ENCODE measurements around the gene CLIC1.
A peak's percentile ranks its signal among the peaks of the same experiment; 100 is the strongest.

Gene CLIC1

GRCh38 chr6:31768363-31769257, 32.3 kb upstream of the CLIC1 start:
- DNase-seq, result no peak

DNA sequence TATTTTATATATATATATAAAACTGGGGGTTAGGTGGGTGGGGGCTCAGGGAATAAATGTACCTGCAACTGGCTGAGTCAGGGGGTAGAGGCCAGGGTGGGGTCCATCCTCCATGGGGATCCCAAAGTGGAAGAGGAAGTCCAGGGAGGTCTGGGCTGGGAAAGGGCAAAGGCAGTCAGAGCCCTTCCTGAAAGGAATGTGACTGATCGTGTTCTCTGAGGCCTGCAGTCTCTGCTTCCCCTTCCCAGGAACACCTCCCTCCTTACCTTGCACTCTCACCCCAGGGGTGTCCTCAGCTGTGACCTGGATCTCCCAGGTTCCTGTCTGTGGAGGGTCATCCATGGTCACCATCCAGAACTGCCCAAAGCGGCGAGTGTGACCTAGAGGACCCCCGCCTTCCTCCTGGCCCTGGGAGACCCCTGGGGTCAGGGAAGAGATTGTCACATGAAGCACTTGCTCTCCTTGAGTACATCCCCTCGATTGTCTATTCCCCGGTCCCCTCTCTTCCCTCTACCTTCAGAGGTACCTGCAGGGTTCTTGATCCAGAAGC, 30.8 kb upstream of the CLIC1 start:
- DNase-seq, result no peak

GRCh38 chr6:31765910-31766794, 29.8 kb upstream of the CLIC1 start:
- DNase-seq, result no peak

GRCh38 chr6:31765559-31765909, 29.2 kb upstream of the CLIC1 start:
- DNase-seq, result no peak

DNA sequence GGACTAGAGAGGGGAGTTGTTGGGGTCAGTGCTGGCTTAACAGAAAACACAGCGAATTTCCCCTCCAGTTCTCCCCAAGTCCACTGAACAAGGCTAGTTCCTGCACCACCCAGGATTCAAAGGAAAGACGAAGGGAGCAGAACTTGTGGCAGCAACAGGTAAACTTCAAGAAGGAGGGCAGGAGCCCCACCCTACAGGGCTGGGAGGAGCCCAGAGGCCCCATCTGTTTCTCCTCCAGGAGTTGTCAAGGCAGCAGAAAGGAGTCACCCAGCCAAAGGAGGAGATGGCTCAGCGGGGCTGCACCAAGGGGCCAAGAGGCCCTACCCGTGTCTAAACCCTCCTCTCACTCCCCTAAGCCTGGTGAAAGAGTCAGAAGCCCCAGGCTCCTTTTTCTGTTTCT, 27.9 kb upstream of the CLIC1 start:
- DNase-seq, result no peak

GRCh38 chr6:31763619-31763940, 27.2 kb upstream of the CLIC1 start:
- DNase-seq, result no peak

- DNase-seq, result no peak
Observed at GRCh38 chr6:31762878-31763618, 26.7 kb upstream of the CLIC1 start.

DNA sequence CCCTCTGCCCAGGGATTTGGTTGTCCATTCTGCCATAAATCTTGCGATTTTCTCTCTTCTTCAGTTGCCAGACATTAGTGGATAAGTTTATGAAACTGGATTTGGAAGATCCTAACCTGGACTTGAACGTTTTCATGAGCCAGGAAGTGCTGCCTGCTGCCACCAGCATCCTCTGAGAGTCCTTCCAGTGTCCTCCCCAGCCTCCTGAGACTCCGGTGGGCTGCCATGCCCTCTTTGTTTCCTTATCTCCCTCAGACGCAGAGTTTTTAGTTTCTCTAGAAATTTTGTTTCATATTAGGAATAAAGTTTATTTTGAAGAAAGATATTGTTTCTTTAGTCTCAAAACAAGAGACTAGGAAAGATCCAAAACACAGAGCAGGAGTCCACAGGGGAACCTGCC, 26.0 kb upstream of the CLIC1 start, which contains the start of gene SAPCD1:
Gene SAPCD1 (plus strand): TSS at position 301 of the 400 bp plus-strand sequence. CDS start 399 bp downstream, outside the sequence.
- no peak for DNase-seq

- DNase-seq, result no peak
Observed at GRCh38 chr6:31761343-31761742, 25.0 kb upstream of the CLIC1 start.

GRCh38 chr6:31760790-31761189, 24.5 kb upstream of the CLIC1 start:
- DNase-seq, result no peak

- DNase-seq, result no peak
Observed at GRCh38 chr6:31758281-31758680, 22.0 kb upstream of the CLIC1 start.

DNA sequence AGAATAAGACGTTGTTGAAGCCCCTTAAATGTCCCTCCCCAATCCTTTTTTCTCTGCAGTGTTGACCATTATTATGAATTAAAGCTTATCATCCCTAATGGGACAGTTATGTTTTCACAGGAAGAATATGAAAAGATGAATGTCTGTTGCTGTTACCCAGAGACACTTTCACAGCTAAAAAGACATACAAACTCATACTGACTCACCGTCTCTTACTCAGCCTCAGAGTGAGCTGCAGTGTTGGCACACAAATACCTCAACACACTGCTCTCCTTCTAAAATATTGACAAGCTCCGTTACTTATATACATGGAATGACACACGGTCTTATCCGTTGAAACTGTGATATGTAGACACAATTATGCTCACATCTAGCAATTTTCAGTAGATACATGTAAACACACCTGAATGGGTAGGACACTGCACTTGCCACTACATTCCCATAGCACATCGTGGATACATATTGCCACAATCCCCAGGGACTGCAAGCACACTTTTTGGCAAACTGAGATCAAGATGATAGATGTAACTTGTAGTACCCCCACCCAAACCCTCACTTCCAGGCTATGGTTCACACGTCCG, 16.5 kb upstream of the CLIC1 start:
- no peak for DNase-seq

DNA sequence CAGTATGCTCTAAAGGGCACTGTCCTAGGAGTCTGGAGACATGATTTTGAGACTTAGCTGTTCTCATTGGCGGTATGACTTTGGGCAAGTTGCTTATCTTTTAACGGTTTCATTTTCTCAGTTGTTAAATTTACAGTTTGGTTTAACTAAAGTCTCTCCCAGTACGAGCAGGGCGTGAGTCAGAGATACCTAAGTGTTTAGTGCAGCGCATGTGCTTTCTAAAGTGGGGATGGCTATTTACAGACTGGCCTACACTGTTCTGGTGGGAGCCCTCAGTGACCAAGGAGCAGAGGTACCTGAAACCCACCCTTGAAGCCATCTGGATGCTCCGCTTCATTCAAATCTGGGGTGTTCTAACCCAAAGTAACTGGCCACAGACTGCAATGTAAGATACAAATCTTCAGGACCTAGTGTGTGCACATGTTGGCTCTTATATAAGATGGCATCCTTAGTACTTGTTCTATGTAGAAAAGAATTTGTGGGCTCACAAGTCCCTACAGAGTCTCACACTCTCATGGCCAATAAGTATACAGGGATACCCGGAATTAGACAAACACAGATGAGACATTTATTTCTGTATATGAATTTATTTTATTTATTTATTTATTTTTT, 14.2 kb upstream of the CLIC1 start:
- no peak for DNase-seq

- DNase-seq, result no peak
Observed at GRCh38 chr6:31749301-31750036, 13.1 kb upstream of the CLIC1 start.

DNA sequence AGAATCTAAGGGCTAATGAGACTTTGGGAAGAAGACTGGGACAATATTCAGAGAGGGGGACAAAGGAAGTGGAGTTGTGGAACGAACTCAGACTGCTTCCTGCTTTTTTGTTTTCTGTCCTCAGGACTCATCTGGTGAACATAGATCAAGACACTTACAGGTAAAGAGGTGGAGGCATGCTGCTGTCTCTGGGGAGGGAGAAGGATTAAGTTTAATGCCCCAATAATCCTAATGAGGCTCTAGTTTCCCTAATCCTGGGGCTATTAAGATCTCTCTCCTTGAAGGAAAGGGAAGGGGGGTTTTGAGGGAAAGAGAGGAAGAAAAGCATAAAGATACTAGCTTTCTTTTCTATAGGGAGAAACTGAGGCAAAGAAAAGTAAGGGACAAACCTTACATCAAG, 8.1 kb upstream of the CLIC1 start:
- DNase-seq, result no peak

GRCh38 chr6:31742894-31743293, 6.6 kb upstream of the CLIC1 start:
- DNase-seq, result no peak

DNA sequence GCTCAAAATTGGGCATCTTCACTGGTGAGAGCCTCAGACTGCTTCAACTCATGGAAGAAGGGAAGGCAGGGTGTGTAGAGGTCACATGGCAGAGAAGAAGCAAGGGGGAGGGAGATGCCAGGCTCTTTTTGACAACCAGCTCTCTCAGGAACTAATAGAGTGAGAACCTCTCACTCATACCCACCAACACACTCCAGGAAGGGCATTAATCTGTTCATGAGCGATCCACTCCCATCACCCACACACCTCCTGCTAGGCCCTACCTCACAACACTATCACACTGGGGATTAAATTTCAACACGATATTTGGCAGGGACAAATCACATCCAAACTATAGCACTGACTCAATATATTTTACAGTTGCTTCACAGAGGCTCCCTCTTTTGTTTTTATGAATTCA, 5.5 kb upstream of the CLIC1 start:
- DNase-seq, result no peak

GRCh38 chr6:31740397-31741223, 4.3 kb upstream of the CLIC1 start:
- no peak for DNase-seq

GRCh38 chr6:31739639-31740396, 3.5 kb upstream of the CLIC1 start, which contains the start of gene MSH5:
Gene MSH5 (plus strand): TSS chr6:31740005. CDS start chr6:31740467, 462 bp downstream.
- peak; percentile 49 for DNase-seq
